Measurements from ENCODE around the gene SPRED3. TPM values are rescaled to one million over a fixed set of nuclear protein-coding genes. Genes with fewer than 3 reads are reported as not detected.

Gene SPRED3
- total and polyA plus RNA-seq, 2 donors (not counting 1 experiment from before 2014, with no cell fraction given) = 1.5 to 2.0 TPM

DNA sequence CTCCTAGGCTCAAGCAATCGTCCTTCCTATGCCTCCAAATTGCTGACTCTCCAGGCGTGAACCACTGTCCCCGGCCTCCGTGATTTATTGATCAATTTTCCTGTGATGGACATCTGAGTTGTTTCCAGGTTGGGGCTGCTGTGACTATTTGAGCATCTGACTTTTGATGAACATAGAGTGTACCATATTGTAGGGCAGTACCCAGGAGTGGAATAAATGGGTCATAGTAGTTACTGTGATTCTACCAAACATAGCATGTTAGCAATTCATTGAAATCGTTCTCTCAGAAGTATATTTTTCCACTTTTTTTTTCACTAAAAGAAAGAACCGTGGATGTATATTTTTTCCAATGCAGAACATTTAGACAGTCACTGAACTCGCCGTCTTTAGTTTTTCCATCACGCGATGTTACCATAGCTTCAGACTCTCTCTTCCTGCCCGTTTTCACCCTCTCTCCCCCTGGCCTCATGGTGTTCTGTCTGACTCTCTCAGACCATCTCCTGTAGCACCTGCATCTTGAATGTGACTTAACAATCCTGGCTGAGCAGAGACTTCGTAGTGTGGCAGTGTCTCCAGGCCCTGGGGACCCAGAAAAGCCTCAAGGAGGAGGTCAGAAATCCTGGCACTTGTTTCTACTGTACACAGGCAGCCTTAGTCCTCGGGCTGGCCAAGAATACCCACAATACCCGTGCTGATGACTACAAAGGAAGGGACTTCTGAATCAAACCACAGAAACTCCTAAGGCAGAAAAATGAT lies 40.7 kb downstream of the SPRED3 start:
- TF ChIP-seq, protein P1, sequence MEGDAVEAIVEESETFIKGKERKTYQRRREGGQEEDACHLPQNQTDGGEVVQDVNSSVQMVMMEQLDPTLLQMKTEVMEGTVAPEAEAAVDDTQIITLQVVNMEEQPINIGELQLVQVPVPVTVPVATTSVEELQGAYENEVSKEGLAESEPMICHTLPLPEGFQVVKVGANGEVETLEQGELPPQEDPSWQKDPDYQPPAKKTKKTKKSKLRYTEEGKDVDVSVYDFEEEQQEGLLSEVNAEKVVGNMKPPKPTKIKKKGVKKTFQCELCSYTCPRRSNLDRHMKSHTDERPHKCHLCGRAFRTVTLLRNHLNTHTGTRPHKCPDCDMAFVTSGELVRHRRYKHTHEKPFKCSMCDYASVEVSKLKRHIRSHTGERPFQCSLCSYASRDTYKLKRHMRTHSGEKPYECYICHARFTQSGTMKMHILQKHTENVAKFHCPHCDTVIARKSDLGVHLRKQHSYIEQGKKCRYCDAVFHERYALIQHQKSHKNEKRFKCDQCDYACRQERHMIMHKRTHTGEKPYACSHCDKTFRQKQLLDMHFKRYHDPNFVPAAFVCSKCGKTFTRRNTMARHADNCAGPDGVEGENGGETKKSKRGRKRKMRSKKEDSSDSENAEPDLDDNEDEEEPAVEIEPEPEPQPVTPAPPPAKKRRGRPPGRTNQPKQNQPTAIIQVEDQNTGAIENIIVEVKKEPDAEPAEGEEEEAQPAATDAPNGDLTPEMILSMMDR (conservative IDR thresholded peaks at IDR 0.05 in 1 of 2, IDR thresholded peaks at IDR 0.05 in 1 of 2; ENCODE audit: low read depth in 1 of 2, low read length in 2 of 2) = no peak
- TF ChIP-seq EZH2 (IDR thresholded peaks at IDR 0.05; ENCODE audit: low read length, missing control alignments) = no peak
- Histone ChIP-seq H3K4me2 (ENCODE audit: extremely low read depth, insufficient read depth, low read length) (no peak overlapping the region), H3K36me3 (ENCODE audit: control insufficient read depth, insufficient read depth, low read length) (no peaks in the 10 kb centered on the region), H3K9me3 (ENCODE audit: control insufficient read depth, insufficient read depth, low read depth, low read length) (no peaks in the 10 kb centered on the region), H3K4me3 (replicated peaks in 1 of 4; ENCODE audit: control extremely low read depth in 1 of 4, insufficient read depth in 1 of 4, low read depth in 3 of 4, low read length in 4 of 4) (no peak overlapping the region), H3K27ac (ENCODE audit: insufficient read depth, low read length) (no peak overlapping the region), H3K27me3 (ENCODE audit: control insufficient read depth, insufficient read depth, low read length) (peaks cover 12% of the 10 kb centered on the region), H2AFZ (ENCODE audit: low read length) (no peak overlapping the region), H3K4me1 (ENCODE audit: control insufficient read depth, extremely low read depth, insufficient read depth, low read length) (no peaks in the 10 kb centered on the region), H3K79me2 (ENCODE audit: control insufficient read depth, insufficient read depth, low read length) (no peaks in the 10 kb centered on the region), H3K9ac (ENCODE audit: insufficient read depth, low read length) (no peak overlapping the region), H4K20me1 (ENCODE audit: control insufficient read depth, extremely low read depth, insufficient read depth, low read length) (no peaks in the 10 kb centered on the region)
- DNase-seq (ENCODE audit: low read depth in 2 of 2) = no peak

DNA sequence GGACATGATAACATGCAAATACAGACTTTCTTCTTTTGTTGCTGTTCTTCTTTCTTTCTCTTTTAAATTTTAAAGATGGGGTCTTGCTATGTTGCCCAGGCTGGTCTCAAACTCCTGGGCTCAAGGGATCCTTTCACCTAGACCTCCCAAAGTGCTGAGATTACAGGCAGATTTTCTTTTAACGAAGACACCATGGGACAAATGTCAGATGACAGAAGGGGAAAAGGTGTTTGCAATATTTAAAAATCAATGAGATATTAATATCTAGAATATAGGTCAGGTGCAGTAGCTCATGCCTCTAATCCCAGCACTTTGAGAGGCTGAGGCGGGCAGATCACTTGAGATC lies 41.3 kb downstream of the SPRED3 start:
- H3K9me3 ChIP-seq (ENCODE audit: control insufficient read depth, insufficient read depth, low read depth, low read length) = no peaks in the 10 kb centered on the region
- no peak for DNase-seq (ENCODE audit: low read depth in 2 of 2)
- H3K4me1 ChIP-seq (ENCODE audit: control insufficient read depth, extremely low read depth, insufficient read depth, low read length) = no peaks in the 10 kb centered on the region
- H3K4me2 ChIP-seq (ENCODE audit: extremely low read depth, insufficient read depth, low read length) = no peak overlapping the region
- no peak for TF ChIP-seq EZH2 (IDR thresholded peaks at IDR 0.05; ENCODE audit: low read length, missing control alignments)
- TF ChIP-seq, protein P1 (conservative IDR thresholded peaks at IDR 0.05 in 1 of 2, IDR thresholded peaks at IDR 0.05 in 1 of 2; ENCODE audit: low read depth in 1 of 2, low read length in 2 of 2) = no peak
- H3K27ac ChIP-seq (ENCODE audit: insufficient read depth, low read length) = no peak overlapping the region
- no peak overlapping the region for H3K4me3 ChIP-seq (replicated peaks in 1 of 4; ENCODE audit: control extremely low read depth in 1 of 4, insufficient read depth in 1 of 4, low read depth in 3 of 4, low read length in 4 of 4)
- H3K9ac ChIP-seq (ENCODE audit: insufficient read depth, low read length) = no peak overlapping the region
- no peaks in the 10 kb centered on the region for H3K36me3 ChIP-seq (ENCODE audit: control insufficient read depth, insufficient read depth, low read length)
- no peaks in the 10 kb centered on the region for H3K79me2 ChIP-seq (ENCODE audit: control insufficient read depth, insufficient read depth, low read length)
- peaks cover 12% of the 10 kb centered on the region for H3K27me3 ChIP-seq (ENCODE audit: control insufficient read depth, insufficient read depth, low read length)
- H2AFZ ChIP-seq (ENCODE audit: low read length) = no peak overlapping the region
- no peaks in the 10 kb centered on the region for H4K20me1 ChIP-seq (ENCODE audit: control insufficient read depth, extremely low read depth, insufficient read depth, low read length)

DNA sequence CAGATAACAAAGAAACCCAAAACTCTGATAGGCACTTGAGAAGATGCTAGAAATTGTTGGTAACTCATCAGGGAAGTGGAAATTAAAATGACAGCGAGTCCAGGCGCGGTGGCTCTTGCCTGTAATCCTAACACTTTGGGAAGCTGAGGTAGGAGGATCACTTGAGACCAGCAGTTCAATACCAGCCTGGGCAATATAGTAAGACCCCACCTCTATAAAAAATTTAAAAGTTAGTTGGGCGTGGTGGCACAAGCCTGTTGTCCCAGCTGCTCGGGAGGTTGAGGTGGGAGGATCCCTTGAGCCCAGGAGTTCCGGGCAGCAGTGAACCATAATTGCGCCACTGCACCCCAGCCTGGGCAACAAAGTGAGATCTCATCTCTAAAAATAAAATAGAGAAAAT lies 42.4 kb downstream of the SPRED3 start:
- H3K79me2 ChIP-seq (ENCODE audit: control insufficient read depth, insufficient read depth, low read length) = no peaks in the 10 kb centered on the region
- H3K4me1 ChIP-seq (ENCODE audit: control insufficient read depth, extremely low read depth, insufficient read depth, low read length) = no peaks in the 10 kb centered on the region
- no peak overlapping the region for H3K4me3 ChIP-seq (replicated peaks in 1 of 4; ENCODE audit: control extremely low read depth in 1 of 4, insufficient read depth in 1 of 4, low read depth in 3 of 4, low read length in 4 of 4)
- H4K20me1 ChIP-seq (ENCODE audit: control insufficient read depth, extremely low read depth, insufficient read depth, low read length) = no peaks in the 10 kb centered on the region
- H3K36me3 ChIP-seq (ENCODE audit: control insufficient read depth, insufficient read depth, low read length) = no peaks in the 10 kb centered on the region
- no peak overlapping the region for H3K9ac ChIP-seq (ENCODE audit: insufficient read depth, low read length)
- H3K27ac ChIP-seq (ENCODE audit: insufficient read depth, low read length) = no peak overlapping the region
- H2AFZ ChIP-seq (ENCODE audit: low read length) = no peak overlapping the region
- H3K27me3 ChIP-seq (ENCODE audit: control insufficient read depth, insufficient read depth, low read length) = peaks cover 4% of the 10 kb centered on the region
- no peak overlapping the region for H3K4me2 ChIP-seq (ENCODE audit: extremely low read depth, insufficient read depth, low read length)
- H3K9me3 ChIP-seq (ENCODE audit: control insufficient read depth, insufficient read depth, low read depth, low read length) = no peaks in the 10 kb centered on the region
- TF ChIP-seq EZH2 (IDR thresholded peaks at IDR 0.05; ENCODE audit: low read length, missing control alignments) = no peak
- TF ChIP-seq, protein P1 (conservative IDR thresholded peaks at IDR 0.05 in 1 of 2, IDR thresholded peaks at IDR 0.05 in 1 of 2; ENCODE audit: low read depth in 1 of 2, low read length in 2 of 2) = no peak
- no peak for DNase-seq (ENCODE audit: low read depth in 2 of 2)

Measured in fibroblast of lung (primary cell).